VCaP (cell line): ENCODE data around the gene SELENOF.
"Not testable (repeated sequence)": the region's sequence is repeated elsewhere in the genome, so short reads cannot be mapped to it uniquely, and the experiment has no call there.

Source experiments
- H3K27ac ChIP-seq: fragments of 450-650 bp; 2 replicates; pipeline ENCODE4 v1.5.1; 2017
- TF ChIP-seq, protein P1 (sequence below): fragments of 450-650 bp; conservative IDR thresholded peaks from 2 replicates; pipeline ENCODE4 v1.5.1; 2017; ENCODE audit warnings: mild to moderate bottlenecking, moderate library complexity

The SELENOF gene

DNA sequence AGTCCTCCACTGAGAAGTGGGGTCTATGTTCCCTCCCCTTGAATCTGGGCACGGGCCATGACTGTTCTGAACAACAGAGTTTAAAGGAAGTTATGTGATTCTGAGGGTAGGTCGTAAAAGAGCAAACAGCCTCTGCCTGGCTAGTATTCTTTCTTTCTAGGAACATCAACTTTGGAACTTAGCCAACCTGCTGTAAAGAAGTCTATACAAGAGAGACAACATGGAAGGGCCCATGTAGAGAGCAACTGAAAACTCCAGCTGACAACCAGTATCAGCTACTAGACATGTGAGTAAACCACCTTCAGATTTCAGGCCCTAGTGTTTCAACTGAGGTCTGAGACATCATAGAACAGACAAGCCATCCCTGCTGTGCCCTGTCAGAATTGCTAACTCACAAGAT, 7.5 kb downstream of the SELENOF start:
- H3K27ac ChIP-seq = no peak overlapping the region
- TF ChIP-seq, protein P1, sequence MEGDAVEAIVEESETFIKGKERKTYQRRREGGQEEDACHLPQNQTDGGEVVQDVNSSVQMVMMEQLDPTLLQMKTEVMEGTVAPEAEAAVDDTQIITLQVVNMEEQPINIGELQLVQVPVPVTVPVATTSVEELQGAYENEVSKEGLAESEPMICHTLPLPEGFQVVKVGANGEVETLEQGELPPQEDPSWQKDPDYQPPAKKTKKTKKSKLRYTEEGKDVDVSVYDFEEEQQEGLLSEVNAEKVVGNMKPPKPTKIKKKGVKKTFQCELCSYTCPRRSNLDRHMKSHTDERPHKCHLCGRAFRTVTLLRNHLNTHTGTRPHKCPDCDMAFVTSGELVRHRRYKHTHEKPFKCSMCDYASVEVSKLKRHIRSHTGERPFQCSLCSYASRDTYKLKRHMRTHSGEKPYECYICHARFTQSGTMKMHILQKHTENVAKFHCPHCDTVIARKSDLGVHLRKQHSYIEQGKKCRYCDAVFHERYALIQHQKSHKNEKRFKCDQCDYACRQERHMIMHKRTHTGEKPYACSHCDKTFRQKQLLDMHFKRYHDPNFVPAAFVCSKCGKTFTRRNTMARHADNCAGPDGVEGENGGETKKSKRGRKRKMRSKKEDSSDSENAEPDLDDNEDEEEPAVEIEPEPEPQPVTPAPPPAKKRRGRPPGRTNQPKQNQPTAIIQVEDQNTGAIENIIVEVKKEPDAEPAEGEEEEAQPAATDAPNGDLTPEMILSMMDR = no peak

DNA sequence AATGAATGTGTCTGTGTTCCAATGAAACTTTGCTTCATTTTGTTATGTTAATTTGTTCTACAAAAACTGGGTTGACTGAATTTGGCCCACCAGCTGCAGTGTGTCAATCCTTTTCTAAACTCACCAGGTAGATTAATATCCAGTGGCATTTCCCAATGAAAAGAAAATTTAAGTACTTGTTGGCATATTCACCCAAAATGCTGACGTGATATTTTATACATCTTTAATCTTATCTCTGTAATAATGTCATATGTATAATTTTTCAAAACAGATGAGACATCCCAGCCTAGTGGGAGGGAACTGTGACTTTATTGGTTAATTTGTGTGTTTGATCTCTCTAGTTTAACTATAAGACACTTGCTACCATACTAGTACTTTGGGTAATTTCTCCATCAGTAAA, 8.1 kb downstream of the SELENOF start:
- H3K27ac ChIP-seq = no peak overlapping the region
- TF ChIP-seq, protein P1 = no peak

DNA sequence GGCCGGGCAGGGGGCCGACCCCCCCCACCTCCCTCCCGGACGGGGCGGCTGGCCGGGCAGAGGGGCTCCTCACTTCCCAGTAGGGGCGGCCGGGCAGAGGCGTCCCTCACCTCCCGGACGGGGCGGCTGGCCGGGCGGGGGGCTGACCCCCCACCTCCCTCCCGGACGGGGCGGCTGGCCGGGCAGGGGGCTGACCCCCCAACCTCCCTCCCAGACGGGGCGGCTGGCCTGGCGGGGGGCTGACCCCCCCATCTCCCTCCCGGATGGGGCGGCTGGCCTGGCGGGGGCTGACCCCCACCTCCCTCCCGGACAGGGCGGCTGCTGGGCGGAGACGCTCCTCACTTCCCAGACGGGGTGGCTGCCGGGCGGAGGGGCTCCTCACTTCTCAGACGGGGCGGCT, 14.5 kb downstream of the SELENOF start:
- H3K27ac ChIP-seq = not testable (repeated sequence)

DNA sequence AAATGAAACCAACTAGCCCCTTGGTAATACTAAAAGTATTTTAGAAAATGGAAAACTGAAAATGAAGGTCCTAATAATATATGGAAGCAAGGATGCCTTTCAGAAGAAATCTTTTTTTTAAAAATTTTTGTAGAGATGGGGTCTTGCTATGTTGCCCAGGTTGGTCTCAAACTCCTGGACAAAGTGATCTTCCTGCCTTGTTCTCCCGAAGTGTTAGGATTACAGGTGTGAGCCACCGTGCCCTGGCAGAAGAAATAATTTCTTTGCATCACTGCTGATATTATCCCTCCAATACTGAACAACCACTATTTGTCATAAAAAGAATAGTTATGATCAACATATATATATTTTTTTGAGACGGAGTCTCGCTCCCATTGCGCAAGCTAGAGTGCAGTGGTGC, 25.6 kb downstream of the SELENOF start:
- TF ChIP-seq, protein P1 = no peak
- no peak overlapping the region for H3K27ac ChIP-seq

DNA sequence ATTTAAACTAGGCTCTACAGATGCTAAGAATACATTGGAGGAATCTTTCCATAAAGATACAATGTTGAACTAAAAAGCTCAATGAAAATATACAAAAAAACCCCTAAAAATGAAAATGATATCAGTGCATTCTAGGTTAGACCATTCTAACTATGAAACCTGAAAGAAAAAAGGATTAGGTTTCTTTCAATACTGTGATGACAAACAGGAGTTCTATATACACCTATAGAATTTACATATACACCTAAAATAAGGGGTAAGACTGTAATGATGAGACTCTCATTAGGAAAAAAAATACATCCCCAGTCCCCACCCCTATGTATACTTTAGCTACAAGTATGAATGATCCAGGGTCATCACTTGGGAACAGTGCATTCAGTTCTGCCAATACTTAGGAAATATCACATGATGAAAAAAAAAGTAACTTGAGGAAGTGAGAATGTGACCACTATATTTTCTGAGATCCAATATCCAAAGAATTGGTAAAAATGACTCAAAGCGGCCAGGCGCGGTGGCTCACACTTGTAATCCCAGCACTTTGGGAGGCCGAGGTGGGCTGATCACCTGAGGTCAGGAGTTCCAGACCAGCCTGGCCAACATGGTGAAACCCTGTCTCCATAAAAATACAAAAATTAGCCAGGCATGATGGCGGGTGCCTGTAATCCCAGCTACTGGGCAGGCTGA, 26.3 kb downstream of the SELENOF start:
- TF ChIP-seq, protein P1 = no peak
- H3K27ac ChIP-seq = no peak overlapping the region

DNA sequence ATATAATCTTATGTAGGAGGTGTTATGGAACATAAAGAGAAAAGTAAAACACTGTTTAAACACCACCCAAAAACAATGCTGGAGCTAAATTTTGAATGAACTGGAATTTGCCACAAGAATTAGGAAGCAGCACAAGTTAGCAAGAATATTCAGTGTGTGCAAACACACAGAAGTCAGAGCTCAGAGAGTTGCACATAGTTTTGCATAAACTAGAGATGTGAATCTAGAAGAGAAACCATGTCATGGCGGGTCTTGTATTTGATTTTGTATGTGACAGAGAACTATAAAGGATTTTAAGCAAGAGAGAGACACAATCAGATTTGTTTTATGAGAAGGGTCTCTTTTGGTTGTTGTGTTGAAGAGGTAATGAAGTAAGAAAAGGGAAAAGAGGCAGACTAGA, 38.2 kb downstream of the SELENOF start:
- no peak overlapping the region for H3K27ac ChIP-seq
- TF ChIP-seq, protein P1 = no peak

DNA sequence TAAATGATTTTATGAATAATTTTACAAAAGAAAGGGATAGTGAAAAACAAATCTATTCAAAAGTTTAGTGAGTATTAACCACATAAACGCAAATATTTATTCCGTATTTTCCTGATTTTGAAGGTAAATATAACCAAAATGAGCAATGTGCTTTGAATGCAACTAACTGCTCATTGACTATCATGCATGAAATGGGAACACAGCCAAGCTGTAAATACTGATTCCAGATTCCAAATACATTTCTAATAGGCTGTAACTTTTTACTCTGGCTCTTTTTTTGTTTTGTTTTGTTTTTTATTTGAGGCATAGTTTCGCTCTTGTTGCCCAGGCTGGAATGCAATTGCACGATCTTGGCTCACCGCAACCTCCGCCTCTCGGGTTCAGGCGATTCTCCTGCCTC, 41.8 kb downstream of the SELENOF start:
- TF ChIP-seq, protein P1 = no peak
- H3K27ac ChIP-seq = no peak overlapping the region; the same call in 1 of the 2 replicates

DNA sequence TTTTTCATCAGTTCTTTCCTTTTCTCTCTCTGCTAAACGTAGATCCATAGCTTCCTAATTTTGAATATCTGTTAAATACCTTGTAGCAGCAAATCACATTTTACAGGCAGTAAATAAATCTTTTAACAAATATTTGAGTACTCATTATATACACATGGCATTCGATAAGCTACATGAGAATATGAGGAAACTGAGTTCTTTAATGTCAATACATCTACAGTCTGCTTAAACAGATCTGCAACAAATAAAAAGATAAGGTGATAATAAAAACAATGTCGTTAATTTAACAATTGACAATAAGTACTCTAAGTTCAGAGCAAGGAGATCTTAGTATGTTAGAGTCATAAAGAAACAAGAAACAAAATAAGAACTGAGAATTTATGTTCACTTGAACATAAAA, 42.9 kb downstream of the SELENOF start:
- no peak overlapping the region; the same call in 1 of the 2 replicates for H3K27ac ChIP-seq
- TF ChIP-seq, protein P1 = no peak
